ENCODE data around the gene ATP2B2.

ATP2B2 gene

GRCh38 chr3:10281951-10282350, 223.4 kb downstream of the ATP2B2 start:
- POLR2A ChIA-PET: interaction anchor here (0.6 kb wide), 1 partner anchor 454 kb away, joined by 5 read pairs; no protein-coding TSS in a partner anchor
- H3K36me3 ChIP-seq (ENCODE audit: control insufficient read depth in 2 of 2, insufficient read depth in 1 of 2, low read length in 2 of 2): peaks cover 11 to 88% of the 10 kb centered on the region in 2 experiments

DNA sequence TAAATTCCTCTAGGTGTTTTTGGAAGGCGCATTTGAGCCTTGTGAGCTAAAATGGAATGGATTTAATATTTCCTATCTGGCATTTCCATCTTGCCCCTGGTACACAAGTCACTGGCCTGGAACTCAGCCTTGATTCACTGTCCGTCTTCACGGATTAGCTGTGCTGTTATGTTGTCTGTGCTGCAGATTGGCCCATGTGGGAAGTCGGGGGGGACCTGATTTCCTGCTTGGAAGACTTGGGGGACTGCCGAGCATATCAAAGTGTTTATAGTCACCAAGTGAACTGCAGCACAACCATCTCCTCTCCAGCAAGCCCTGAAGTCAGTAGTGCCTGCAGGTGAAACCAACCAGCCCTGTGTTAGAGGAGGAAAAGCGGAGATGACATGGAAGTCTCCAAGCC, 224.8 kb downstream of the ATP2B2 start:
- ChIA-PET CTCF (interaction anchor here (0.6 to 0.9 kb wide), 2 partner anchors 16 to 229 kb away, joined by 3 to 4 read pairs; no protein-coding TSS in a partner anchor), POLR2A (no interaction called here)
- Histone ChIP-seq H3K4me3 (ENCODE audit: low read depth, low read length) (no peak overlapping the region), H3K4me1 (ENCODE audit: control insufficient read depth, insufficient read depth, low read length) (no peaks in the 10 kb centered on the region), H3K9me3 (ENCODE audit: control insufficient read depth, insufficient read depth, low read depth, low read length) (no peaks in the 10 kb centered on the region), H3K36me3 (ENCODE audit: control insufficient read depth in 2 of 2, insufficient read depth in 1 of 2, low read length in 2 of 2) (peaks cover 13 to 88% of the 10 kb centered on the region in 2 experiments), H3K27ac (ENCODE audit: extremely low read depth, low read depth, low read length) (no peak overlapping the region)
- TF ChIP-seq ZNF266 (tag by site-specific recombination; IDR thresholded peaks at IDR 0.05; ENCODE audit: low read depth) (no peak), ZNF366 (tag by site-specific recombination; conservative IDR thresholded peaks at IDR 0.05) (no peak), ZNF558 (tag by site-specific recombination; IDR thresholded peaks at IDR 0.05) (no peak), PRDM10 (tag by site-specific recombination; IDR thresholded peaks at IDR 0.05) (no peak), ZNF169 (tag by site-specific recombination; IDR thresholded peaks at IDR 0.05) (no peak), ZSCAN18 (tag by site-specific recombination; IDR thresholded peaks at IDR 0.05) (no peak), ZNF664 (tag by site-specific recombination; IDR thresholded peaks at IDR 0.05) (no peak), ZNF596 (tag by site-specific recombination; IDR thresholded peaks at IDR 0.05) (no peak), MEIS1 (CRISPR knock-in tag; IDR thresholded peaks at IDR 0.05; ENCODE audit: borderline replicate concordance) (no peak)
- TF ChIP-seq, protein P1, sequence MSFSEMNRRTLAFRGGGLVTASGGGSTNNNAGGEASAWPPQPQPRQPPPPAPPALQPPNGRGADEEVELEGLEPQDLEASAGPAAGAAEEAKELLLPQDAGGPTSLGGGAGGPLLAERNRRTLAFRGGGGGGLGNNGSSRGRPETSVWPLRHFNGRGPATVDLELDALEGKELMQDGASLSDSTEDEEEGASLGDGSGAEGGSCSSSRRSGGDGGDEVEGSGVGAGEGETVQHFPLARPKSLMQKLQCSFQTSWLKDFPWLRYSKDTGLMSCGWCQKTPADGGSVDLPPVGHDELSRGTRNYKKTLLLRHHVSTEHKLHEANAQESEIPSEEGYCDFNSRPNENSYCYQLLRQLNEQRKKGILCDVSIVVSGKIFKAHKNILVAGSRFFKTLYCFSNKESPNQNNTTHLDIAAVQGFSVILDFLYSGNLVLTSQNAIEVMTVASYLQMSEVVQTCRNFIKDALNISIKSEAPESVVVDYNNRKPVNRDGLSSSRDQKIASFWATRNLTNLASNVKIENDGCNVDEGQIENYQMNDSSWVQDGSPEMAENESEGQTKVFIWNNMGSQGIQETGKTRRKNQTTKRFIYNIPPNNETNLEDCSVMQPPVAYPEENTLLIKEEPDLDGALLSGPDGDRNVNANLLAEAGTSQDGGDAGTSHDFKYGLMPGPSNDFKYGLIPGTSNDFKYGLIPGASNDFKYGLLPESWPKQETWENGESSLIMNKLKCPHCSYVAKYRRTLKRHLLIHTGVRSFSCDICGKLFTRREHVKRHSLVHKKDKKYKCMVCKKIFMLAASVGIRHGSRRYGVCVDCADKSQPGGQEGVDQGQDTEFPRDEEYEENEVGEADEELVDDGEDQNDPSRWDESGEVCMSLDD (tag by site-specific recombination; IDR thresholded peaks at IDR 0.05): no peak
- TF ChIP-seq, protein P2, sequence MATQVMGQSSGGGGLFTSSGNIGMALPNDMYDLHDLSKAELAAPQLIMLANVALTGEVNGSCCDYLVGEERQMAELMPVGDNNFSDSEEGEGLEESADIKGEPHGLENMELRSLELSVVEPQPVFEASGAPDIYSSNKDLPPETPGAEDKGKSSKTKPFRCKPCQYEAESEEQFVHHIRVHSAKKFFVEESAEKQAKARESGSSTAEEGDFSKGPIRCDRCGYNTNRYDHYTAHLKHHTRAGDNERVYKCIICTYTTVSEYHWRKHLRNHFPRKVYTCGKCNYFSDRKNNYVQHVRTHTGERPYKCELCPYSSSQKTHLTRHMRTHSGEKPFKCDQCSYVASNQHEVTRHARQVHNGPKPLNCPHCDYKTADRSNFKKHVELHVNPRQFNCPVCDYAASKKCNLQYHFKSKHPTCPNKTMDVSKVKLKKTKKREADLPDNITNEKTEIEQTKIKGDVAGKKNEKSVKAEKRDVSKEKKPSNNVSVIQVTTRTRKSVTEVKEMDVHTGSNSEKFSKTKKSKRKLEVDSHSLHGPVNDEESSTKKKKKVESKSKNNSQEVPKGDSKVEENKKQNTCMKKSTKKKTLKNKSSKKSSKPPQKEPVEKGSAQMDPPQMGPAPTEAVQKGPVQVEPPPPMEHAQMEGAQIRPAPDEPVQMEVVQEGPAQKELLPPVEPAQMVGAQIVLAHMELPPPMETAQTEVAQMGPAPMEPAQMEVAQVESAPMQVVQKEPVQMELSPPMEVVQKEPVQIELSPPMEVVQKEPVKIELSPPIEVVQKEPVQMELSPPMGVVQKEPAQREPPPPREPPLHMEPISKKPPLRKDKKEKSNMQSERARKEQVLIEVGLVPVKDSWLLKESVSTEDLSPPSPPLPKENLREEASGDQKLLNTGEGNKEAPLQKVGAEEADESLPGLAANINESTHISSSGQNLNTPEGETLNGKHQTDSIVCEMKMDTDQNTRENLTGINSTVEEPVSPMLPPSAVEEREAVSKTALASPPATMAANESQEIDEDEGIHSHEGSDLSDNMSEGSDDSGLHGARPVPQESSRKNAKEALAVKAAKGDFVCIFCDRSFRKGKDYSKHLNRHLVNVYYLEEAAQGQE (tag by site-specific recombination; IDR thresholded peaks at IDR 0.05): no peak
- TF ChIP-seq, protein P3, sequence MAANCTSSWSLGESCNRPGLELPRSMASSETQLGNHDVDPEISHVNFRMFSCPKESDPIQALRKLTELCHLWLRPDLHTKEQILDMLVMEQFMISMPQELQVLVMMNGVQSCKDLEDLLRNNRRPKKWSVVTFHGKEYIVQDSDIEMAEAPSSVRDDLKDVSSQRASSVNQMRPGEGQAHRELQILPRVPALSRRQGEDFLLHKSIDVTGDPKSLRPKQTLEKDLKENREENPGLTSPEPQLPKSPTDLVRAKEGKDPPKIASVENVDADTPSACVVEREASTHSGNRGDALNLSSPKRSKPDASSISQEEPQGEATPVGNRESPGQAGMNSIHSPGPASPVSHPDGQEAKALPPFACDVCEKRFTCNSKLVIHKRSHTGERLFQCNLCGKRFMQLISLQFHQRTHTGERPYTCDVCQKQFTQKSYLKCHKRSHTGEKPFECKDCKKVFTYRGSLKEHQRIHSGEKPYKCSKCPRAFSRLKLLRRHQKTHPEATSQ (tag by site-specific recombination; IDR thresholded peaks at IDR 0.05): no peak

More at GRCh38 chr3:10281951-10282350, 223.4 kb downstream of the ATP2B2 start:
- CTCF ChIA-PET: no interaction called here
- Histone ChIP-seq H3K4me1 (ENCODE audit: control insufficient read depth, insufficient read depth, low read length) (no peaks in the 10 kb centered on the region), H3K27ac (ENCODE audit: extremely low read depth, low read depth, low read length) (no peak overlapping the region), H3K9me3 (ENCODE audit: control insufficient read depth, insufficient read depth, low read depth, low read length) (no peaks in the 10 kb centered on the region), H3K4me3 (ENCODE audit: low read depth, low read length) (no peak overlapping the region)
- TF ChIP-seq ZNF280C (tag by site-specific recombination; IDR thresholded peaks at IDR 0.05) (no peak), EGR2 (tag by site-specific recombination; IDR thresholded peaks at IDR 0.05; ENCODE audit: low read depth) (peak; percentile 66), ZFHX2 (tag by site-specific recombination; conservative IDR thresholded peaks at IDR 0.05) (peak; percentile 66)
